HepG2 (cell line): Measurements from ENCODE around the gene FGF19. TPM values are rescaled to one million over a fixed set of nuclear protein-coding genes. Genes with fewer than 3 reads are reported as not detected.

ENCODE experiments used
- ATAC-seq: fragments of 200-7000 bp; cut with Tn5 transposase; 3 replicates; pipeline ENCODE4 v1.9.1; 2020; ENCODE audit warnings: mild to moderate bottlenecking, moderate library complexity
- Bru-seq: library from RNA; stranded (reverse); fragments of 400-500 nt; gene quantifications from one replicate; lab custom pipeline; 2021; lab: Mats Ljungman, UMichigan
- BruChase-seq, 2 experiments: library from RNA; stranded (reverse); fragments of 400-500 nt; gene quantifications; one replicate each; lab custom pipeline; 2021; lab: Mats Ljungman, UMichigan
- BruUV-seq: library from RNA; stranded (reverse); fragments of 400-500 nt; replicated peaks from 2 replicates; lab custom pipeline; 2021; lab: Mats Ljungman, UMichigan
- CTCF ChIA-PET: fragments of 300-600 bp; formaldehyde crosslinking; extraction: SDS; loops from one replicate; lab custom pipeline; 2021; ENCODE audit warnings: low total read pairs, inconsistent platforms, low intra/inter-chr PET ratio; lab: Yijun Ruan, JAX
- POLR2A ChIA-PET: fragments of 350-600 bp; sonication (Branson Sonifier 250); formaldehyde crosslinking; loops from one replicate; lab custom pipeline; 2020; ENCODE audit warnings: antibody characterized with exemption, inconsistent platforms; lab: Yijun Ruan, JAX
- DNase-seq: peaks from one replicate; pipeline ENCODE4 v3.0.0-alpha.2; 2015; ENCODE audit warnings: low spot score
- FAIRE-seq: peaks from 3 replicates; lab custom pipeline; 2011; peaks lifted over from hg19 to GRCh38; lab: Jason Lieb, UNC
- H2AFZ ChIP-seq: one replicate; pipeline ENCODE4 v1.6.1; 2011; ENCODE audit warnings: low read length, inconsistent platforms
- H3K27ac ChIP-seq: fragments of 300-600 bp; 3 replicates; pipeline ENCODE4 v1.8.0; 2011; ENCODE audit warnings: mixed run types, mild to moderate bottlenecking, mixed read lengths, low read length, inconsistent platforms; ENCODE audit not compliant: insufficient read depth; ENCODE audit errors: extremely low read length
- H3K27me3 ChIP-seq, 2 experiments: fragments of 200-600 bp in 1 of 2; 2 replicates in 1 of 2; 3 replicates in 1 of 2; pipeline versions ENCODE4 v1.6.0 to v1.8.0; 2011; ENCODE audit warnings: low read length in 2 of 2, mild to moderate bottlenecking in 2 of 2, moderate library complexity in 2 of 2, inconsistent platforms in 1 of 2; ENCODE audit not compliant: insufficient read depth in 2 of 2, control insufficient read depth in 1 of 2
- H3K36me3 ChIP-seq, 2 experiments: fragments of 200-600 bp in 1 of 2; replicated peaks in 1 of 2; 2 replicates in 1 of 2; 3 replicates in 1 of 2; pipeline versions ENCODE4 v1.5.1 to v1.8.0; 2011; ENCODE audit warnings: low read length in 2 of 2, inconsistent platforms in 1 of 2; ENCODE audit not compliant: insufficient read depth in 2 of 2, control insufficient read depth in 1 of 2
- H3K4me1 ChIP-seq: 2 replicates; pipeline ENCODE4 v1.5.1; 2012; ENCODE audit warnings: low read length, inconsistent platforms; ENCODE audit not compliant: insufficient read depth
- H3K4me2 ChIP-seq: 2 replicates; pipeline ENCODE4 v1.6.0; 2011; ENCODE audit warnings: low read depth, low read length, inconsistent platforms
- H3K4me3 ChIP-seq, 3 experiments: fragments of 200-600 bp in 1 of 3; sonication (generic), shearing (Covaris generic) in 1 of 3; replicated peaks in 1 of 3; 2 replicates each; pipeline ENCODE4 v1.5.1; 2011 to 2016; ENCODE audit warnings: low read length in 3 of 3, inconsistent platforms in 2 of 3, low read depth in 2 of 3, mild to moderate bottlenecking in 2 of 3, control low read depth in 1 of 3, mixed read lengths in 1 of 3; ENCODE audit not compliant: insufficient read depth in 1 of 3
- H3K79me2 ChIP-seq: one replicate; pipeline ENCODE4 v1.6.1; 2011; ENCODE audit warnings: low read length, inconsistent platforms; ENCODE audit not compliant: insufficient read depth
- H3K9ac ChIP-seq: 2 replicates; pipeline ENCODE4 v1.6.0; 2011; ENCODE audit warnings: mild to moderate bottlenecking, low read depth, low read length, inconsistent platforms; ENCODE audit not compliant: insufficient read depth
- H3K9me3 ChIP-seq: 2 replicates; pipeline ENCODE4 v1.5.1; 2012; ENCODE audit warnings: mild to moderate bottlenecking, low read length
- H4K20me1 ChIP-seq: 2 replicates; pipeline ENCODE4 v1.6.0; 2011; ENCODE audit warnings: inconsistent platforms, mild to moderate bottlenecking, low read length, moderate library complexity; ENCODE audit not compliant: insufficient read depth
- WGBS: methylation state at CpG from one replicate; pipeline ENCODE4 v1.1.6; 2017; ENCODE audit warnings: low lambda C conversion rate; 5-methylcytosine and 5-hydroxymethylcytosine counted together
- in situ Hi-C: cut with HindIII; loops from 2 replicates; pipeline ENCODE4 v1.10.0; 2017; ENCODE audit warnings: low pct_unique_long_range_greater_than_20kb; ENCODE audit not compliant: extremely low pct_ligation_motif_present
- intact Hi-C: fragments of 100-400 bp; cut with micrococcal nuclease; formaldehyde crosslinking; loops from one replicate; pipeline ENCODE4 v1.10.0; 2022; ENCODE audit not compliant: unreplicated experiment
- long read RNA-seq, 2 experiments: library from RNA in 1 of 2; library from polyadenylated mRNA in 1 of 2; stranded (forward) in 1 of 2; unstranded in 1 of 2; transcript quantifications; one replicate each; pipeline ENCODE4 v2.0.0, GENCODE V29; 2019 to 2022
- polyA minus RNA-seq, 3 experiments: library from RNA; depleted of rRNA, polyadenylated mRNA; stranded (reverse); fragments of >200 nt; gene quantifications; 2 replicates each; pipeline ENCODE4 v1.2.3, GENCODE V29; 2011; ENCODE audit warnings: low replicate concordance in 1 of 3
- polyA plus RNA-seq, 8 experiments: library from polyadenylated mRNA; depleted of rRNA in 3 of 8; stranded (reverse) in 7 of 8; unstranded in 1 of 8; fragments of >200 nt; fragmentation: Illumina TruSeq in 4 of 8; extraction: Trizol in 4 of 8; gene quantifications; 2 replicates each; pipeline versions ENCODE4 v1.2.1 to v1.2.3, GENCODE V29; 2011 to 2016; ENCODE audit warnings: low read depth in 4 of 8, missing spikeins in 1 of 8, mixed read lengths in 1 of 8; ENCODE audit not compliant: insufficient read depth in 1 of 8
- total RNA-seq, 5 experiments: library from RNA; depleted of rRNA; stranded (reverse); fragments of >200 nt; fragmentation: Illumina TruSeq; extraction: Trizol; gene quantifications; 2 replicates each; pipeline ENCODE4 v1.2.3, GENCODE V29; 2016; ENCODE audit warnings: low read depth in 1 of 5
- TF ChIP-seq, protein P1 (sequence below): sonication (generic); formaldehyde crosslinking; IDR thresholded peaks from 2 replicates; pipeline ENCODE4 v1.9.0; 2021; ENCODE audit warnings: missing genetic modification reagents, mild to moderate bottlenecking, borderline replicate concordance

Gene FGF19
- total RNA-seq (2016; rRNA removed; fragmentation: Illumina TruSeq; extraction: Trizol) (not detected in 2 replicates), polyA plus RNA-seq (2011; rRNA removed) (0.07 and 0.16 TPM in 2 replicates), polyA minus RNA-seq (2011; rRNA and poly(A)+ RNA removed; ENCODE audit: low replicate concordance) (0.21 TPM in 1 of 2 replicates, not detected in the other), Bru-seq, nascent RNA (percentile 21 among the genes with signal in this experiment), BruChase-seq, experiment 1, labeled RNA remaining after a 6-hour chase (percentile 25 among the genes with signal in this experiment), BruChase-seq, experiment 2, labeled RNA remaining after a 2-hour chase (percentile 15 among the genes with signal in this experiment)
- not detected in 2 replicates for total RNA-seq (2016; cell fraction: cytosol; rRNA removed; fragmentation: Illumina TruSeq; extraction: Trizol; ENCODE audit: low read depth)
- total RNA-seq (2016; cell fraction: insoluble cytoplasmic fraction; rRNA removed; fragmentation: Illumina TruSeq; extraction: Trizol): 0.04 TPM in 1 of 2 replicates, not detected in the other
- not detected in 2 replicates for total RNA-seq (2016; cell fraction: membrane; rRNA removed; fragmentation: Illumina TruSeq; extraction: Trizol)
- not detected in 2 replicates for total RNA-seq (2016; cell fraction: nucleus; rRNA removed; fragmentation: Illumina TruSeq; extraction: Trizol)
- 0.03 and 0.06 TPM in 2 replicates for polyA plus RNA-seq (2011; cell fraction: cytosol; rRNA removed)
- 0.62 and 0.74 TPM in 2 replicates for polyA plus RNA-seq (2011; cell fraction: nucleus; rRNA removed)
- 0.08 and 0.11 TPM in 2 replicates for polyA plus RNA-seq (2012)
- polyA plus RNA-seq (2016; cell fraction: cytosol; fragmentation: Illumina TruSeq; extraction: Trizol; ENCODE audit: low read depth): not detected in 2 replicates
- polyA plus RNA-seq (2016; cell fraction: insoluble cytoplasmic fraction; fragmentation: Illumina TruSeq; extraction: Trizol; ENCODE audit: low read depth): not detected in 2 replicates
- polyA plus RNA-seq (2016; cell fraction: membrane; fragmentation: Illumina TruSeq; extraction: Trizol; ENCODE audit: low read depth): not detected in 2 replicates
- 0.36 and 0.37 TPM in 2 replicates for polyA plus RNA-seq (2016; cell fraction: nucleus; fragmentation: Illumina TruSeq; extraction: Trizol; ENCODE audit: insufficient read depth, low read depth)
- polyA minus RNA-seq (2011; cell fraction: cytosol; rRNA and poly(A)+ RNA removed): not detected in 2 replicates
- not detected in 2 replicates for polyA minus RNA-seq (2011; cell fraction: nucleus; rRNA and poly(A)+ RNA removed)
- long read RNA-seq, experiment 1: 0 reads
- long read RNA-seq, experiment 2: 0 reads

GRCh38 chr11:69703768-69704507, at the start of gene FGF19:
Gene FGF19, minus strand, starts transcription at chr11:69704022. Its CDS starts 146 bp downstream, at chr11:69703876.
- Histone ChIP-seq H4K20me1 (no peaks in the 10 kb centered on the region), H3K4me1 (peaks cover 84% of the 10 kb centered on the region), H3K4me3 (no peak within 1 kb of the TSS), H3K36me3 (no peaks in the 10 kb centered on the region), H2AFZ (no peak within 1 kb of the TSS), H3K27me3 (no peaks in the 10 kb centered on the region), H3K9ac (no peak within 1 kb of the TSS), H3K27ac (peak within 1 kb of the TSS; percentile 74), H3K4me2 (no peak within 1 kb of the TSS), H3K9me3 (no peaks in the 10 kb centered on the region), H3K79me2 (no peaks in the 10 kb centered on the region)
- ChIA-PET CTCF (no interaction called here), POLR2A (no interaction called here)
- 98% methylated on average over 33 of the region's 67 CpGs for WGBS
- intact Hi-C loops: no loop called here
- ATAC-seq (no peak), FAIRE-seq (no peak), DNase-seq (no peak)
- TF ChIP-seq, protein P1, sequence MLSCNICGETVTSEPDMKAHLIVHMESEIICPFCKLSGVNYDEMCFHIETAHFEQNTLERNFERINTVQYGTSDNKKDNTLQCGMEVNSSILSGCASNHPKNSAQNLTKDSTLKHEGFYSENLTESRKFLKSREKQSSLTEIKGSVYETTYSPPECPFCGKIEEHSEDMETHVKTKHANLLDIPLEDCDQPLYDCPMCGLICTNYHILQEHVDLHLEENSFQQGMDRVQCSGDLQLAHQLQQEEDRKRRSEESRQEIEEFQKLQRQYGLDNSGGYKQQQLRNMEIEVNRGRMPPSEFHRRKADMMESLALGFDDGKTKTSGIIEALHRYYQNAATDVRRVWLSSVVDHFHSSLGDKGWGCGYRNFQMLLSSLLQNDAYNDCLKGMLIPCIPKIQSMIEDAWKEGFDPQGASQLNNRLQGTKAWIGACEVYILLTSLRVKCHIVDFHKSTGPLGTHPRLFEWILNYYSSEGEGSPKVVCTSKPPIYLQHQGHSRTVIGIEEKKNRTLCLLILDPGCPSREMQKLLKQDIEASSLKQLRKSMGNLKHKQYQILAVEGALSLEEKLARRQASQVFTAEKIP (CRISPR knock-in tag): no peak
- in situ Hi-C loops: no loop called here
- BruUV-seq: no TSS peak
